Umbilical cord (tissue), 2 donors: ENCODE measurements around the gene RFFL. TPM values are rescaled to one million over a fixed set of nuclear protein-coding genes. Genes with fewer than 3 reads are reported as not detected.
"Not testable (repeated sequence)": the region's sequence is repeated elsewhere in the genome, so short reads cannot be mapped to it uniquely, and the experiment has no call there.

Experiments
- DNase-seq: peaks from one replicate; pipeline ENCODE4 v3.0.0-alpha.2; 2015; ENCODE audit warnings: low spot score
- total RNA-seq: library from RNA; depleted of rRNA; stranded (reverse); fragments of >200 nt; gene quantifications from one replicate; pipeline ENCODE4 v1.2.3, GENCODE V29; 2014; ENCODE audit warnings: low replicate concordance; ENCODE audit not compliant: insufficient read depth

The RFFL gene
- total RNA-seq, 1 donor from 2014 or later: 6.3 TPM

GRCh38 chr17:35048685-35049379 lies 14.7 kb downstream of the RFFL start:
- DNase-seq: no peak

- DNase-seq: peak; percentile 15
Measured at GRCh38 chr17:35046740-35047283, 16.7 kb downstream of the RFFL start.

GRCh38 chr17:35046245-35046644 lies 17.3 kb downstream of the RFFL start:
- DNase-seq: no peak

- DNase-seq: not testable (repeated sequence)
Measured at GRCh38 chr17:35045458-35045979, 18.0 kb downstream of the RFFL start.

- DNase-seq: no peak
Measured at GRCh38 chr17:35044181-35044580, 19.3 kb downstream of the RFFL start.

- no peak for DNase-seq
Measured at GRCh38 chr17:35041390-35041789, 22.1 kb downstream of the RFFL start.

GRCh38 chr17:35038453-35038852 lies 25.1 kb downstream of the RFFL start:
- DNase-seq: no peak

GRCh38 chr17:35030780-35031179 lies 32.7 kb downstream of the RFFL start:
- no peak for DNase-seq

- no peak for DNase-seq
Measured at GRCh38 chr17:35028531-35029262, 34.8 kb downstream of the RFFL start.

GRCh38 chr17:35028097-35028496 lies 35.4 kb downstream of the RFFL start:
- DNase-seq: not testable (repeated sequence)

- no peak for DNase-seq
Measured at GRCh38 chr17:35025541-35025940, 38.0 kb downstream of the RFFL start.

- DNase-seq: no peak
Measured at GRCh38 chr17:35023538-35023937, 40.0 kb downstream of the RFFL start.

- DNase-seq: peak; percentile 72
Measured at GRCh38 chr17:35022536-35023063, 40.9 kb downstream of the RFFL start.

GRCh38 chr17:35021520-35022380 lies 41.8 kb downstream of the RFFL start:
- DNase-seq: no peak

GRCh38 chr17:35019386-35020179 lies 43.9 kb downstream of the RFFL start:
- DNase-seq: peak; percentile 84

- DNase-seq: peak; percentile 15
Measured at GRCh38 chr17:35018814-35019213, 44.7 kb downstream of the RFFL start.

GRCh38 chr17:35017021-35017420 lies 46.5 kb downstream of the RFFL start:
- DNase-seq: no peak

- no peak for DNase-seq
Measured at GRCh38 chr17:35016369-35016768, 47.1 kb downstream of the RFFL start.

- DNase-seq: no peak
Measured at GRCh38 chr17:35011671-35012216, 51.8 kb downstream of the RFFL start.

- no peak for DNase-seq
Measured at GRCh38 chr17:35010093-35010492, 53.4 kb downstream of the RFFL start.
